ENCODE data around the gene TAX1BP3.

TAX1BP3 gene

GRCh38 chr17:3659541-3660111 is 8.8 kb downstream of the TAX1BP3 start (continued):
- no peak for TF ChIP-seq ZNF837 (tag by site-specific recombination; IDR thresholded peaks at IDR 0.05)
- no peak for TF ChIP-seq INSM2 (tag by site-specific recombination; IDR thresholded peaks at IDR 0.05)
- no peak for TF ChIP-seq ZNF423 (tag by site-specific recombination; IDR thresholded peaks at IDR 0.05)
- TF ChIP-seq OVOL3 (tag by site-specific recombination; IDR thresholded peaks at IDR 0.05), result no peak
- no peak for TF ChIP-seq ZNF157 (tag by site-specific recombination; IDR thresholded peaks at IDR 0.05)
- TF ChIP-seq PRDM6 (tag by site-specific recombination; IDR thresholded peaks at IDR 0.05), result no peak
- TF ChIP-seq ZNF514 (tag by site-specific recombination; IDR thresholded peaks at IDR 0.05), result no peak
- no peak for TF ChIP-seq SETDB1 (IDR thresholded peaks at IDR 0.05; ENCODE audit: insufficient read length, low read length)
- TF ChIP-seq ZNF585B (tag by site-specific recombination; IDR thresholded peaks at IDR 0.05), result no peak

GRCh38 chr17:3658784-3659449 is 9.5 kb downstream of the TAX1BP3 start:
- Histone ChIP-seq H3K4me1 (ENCODE audit: control insufficient read depth, insufficient read depth, low read length) (no peaks in the 10 kb centered on the region), H3K4me3 (ENCODE audit: low read depth, low read length) (no peak overlapping the region), H3K9me3 (ENCODE audit: control insufficient read depth, insufficient read depth, low read depth, low read length) (no peaks in the 10 kb centered on the region), H3K27ac (ENCODE audit: extremely low read depth, low read depth, low read length) (no peak overlapping the region), H3K36me3 (ENCODE audit: control insufficient read depth in 2 of 2, insufficient read depth in 1 of 2, low read length in 2 of 2) (peaks cover 0 to 45% of the 10 kb centered on the region in 2 experiments; a peak in 1 of 3 replicates)
- POLR2A ChIA-PET, result interaction anchor here (1.3 to 5.4 kb wide), 4 partner anchors 9 to 23 kb away, joined by 3 to 26 read pairs (median 14); partner anchors contain the start of genes CTNS, SHPK and TAX1BP3
- CTCF ChIA-PET, result interaction anchor here (0.6 to 3.0 kb wide), 3 partner anchors 12 to 58 kb away, joined by 3 to 8 read pairs (median 3); no protein-coding TSS in a partner anchor
- no peak for TF ChIP-seq ZNF677 (tag by site-specific recombination; IDR thresholded peaks at IDR 0.05)
- TF ChIP-seq GLIS2 (tag by site-specific recombination; IDR thresholded peaks at IDR 0.05), result peak; percentile 41; the same call in 1 of the 2 replicates

GRCh38 chr17:3657874-3658783 is 10.2 kb downstream of the TAX1BP3 start:
- no peaks in the 10 kb centered on the region for H3K4me1 ChIP-seq (ENCODE audit: control insufficient read depth, insufficient read depth, low read length)
- POLR2A ChIA-PET, result interaction anchor here (3.8 to 5.4 kb wide), 2 partner anchors 9 to 22 kb away, joined by 23 to 26 read pairs; partner anchors contain the start of genes CTNS, SHPK and TAX1BP3
- no peak overlapping the region for H3K27ac ChIP-seq (ENCODE audit: extremely low read depth, low read depth, low read length)
- H3K9me3 ChIP-seq (ENCODE audit: control insufficient read depth, insufficient read depth, low read depth, low read length), result no peaks in the 10 kb centered on the region
- CTCF ChIA-PET, result interaction anchor here (0.6 to 3.0 kb wide), 4 partner anchors 11 to 57 kb away, joined by 3 to 8 read pairs (median 3); no protein-coding TSS in a partner anchor
- no peak overlapping the region for H3K4me3 ChIP-seq (ENCODE audit: low read depth, low read length)
- TF ChIP-seq ZIC2 (tag by site-specific recombination; IDR thresholded peaks at IDR 0.05), result peak; percentile 72
- no peak for TF ChIP-seq ZNF114 (tag by site-specific recombination; IDR thresholded peaks at IDR 0.05)
- TF ChIP-seq SP2 (tag by site-specific recombination; IDR thresholded peaks at IDR 0.05), result peak; percentile 33
- peaks cover 0 to 37% of the 10 kb centered on the region in 2 experiments; a peak in 1 of 3 replicates for H3K36me3 ChIP-seq (ENCODE audit: control insufficient read depth in 2 of 2, insufficient read depth in 1 of 2, low read length in 2 of 2)

All from HEK293 (cell line).